SK-N-SH treated with all-trans-retinoic acid at 6 μM for 48 hours (cell line): ENCODE measurements around the gene DAAM2.

Experiments
- ATAC-seq: fragments of 200-7000 bp; cut with Tn5 transposase; 3 replicates; pipeline ENCODE4 v1.9.1; 2020; ENCODE audit warnings: mild to moderate bottlenecking, moderate library complexity
- ARNTL ChIP-seq: fragments of 450-650 bp; formaldehyde crosslinking; IDR thresholded peaks from 2 replicates; pipeline ENCODE4 v1.5.0; 2020; ENCODE audit warnings: low read depth, mild to moderate bottlenecking, moderate library complexity, borderline replicate concordance
- BACH2 ChIP-seq: fragments of 250-450 bp; sonication (Bioruptor Pico); IDR thresholded peaks from 2 replicates; pipeline ENCODE4 v1.9.0; 2021; ENCODE audit warnings: mild to moderate bottlenecking, borderline replicate concordance
- CSDC2 ChIP-seq: fragments of 250-450 bp; sonication (Bioruptor Pico); IDR thresholded peaks from 2 replicates; pipeline ENCODE4 v1.5.0; 2020; ENCODE audit warnings: mild to moderate bottlenecking, moderate library complexity
- CSRNP3 ChIP-seq: fragments of 250-450 bp; sonication (Bioruptor Pico); IDR thresholded peaks from 2 replicates; pipeline ENCODE4 v1.5.1; 2021; ENCODE audit warnings: mild to moderate bottlenecking, moderate library complexity
- ESRRG ChIP-seq: fragments of 250-450 bp; sonication (Bioruptor Pico); IDR thresholded peaks from 2 replicates; pipeline ENCODE4 v1.6.1; 2021; ENCODE audit warnings: mild to moderate bottlenecking
- GLIS3 ChIP-seq: fragments of 250-450 bp; sonication (Bioruptor Pico); IDR thresholded peaks from 2 replicates; pipeline ENCODE4 v1.5.0; 2020; ENCODE audit warnings: mild to moderate bottlenecking, moderate library complexity
- ISL1 ChIP-seq: fragments of 250-450 bp; sonication (Bioruptor Pico); IDR thresholded peaks from 2 replicates; pipeline ENCODE4 v2.1.2; 2022; ENCODE audit warnings: mild to moderate bottlenecking, moderate library complexity
- OSR1 ChIP-seq: fragments of 250-450 bp; sonication (Bioruptor Pico); IDR thresholded peaks from 2 replicates; pipeline ENCODE4 v1.8.0; 2022; ENCODE audit warnings: moderate library complexity, mild to moderate bottlenecking, inconsistent platforms
- PATZ1 ChIP-seq: fragments of 250-450 bp; sonication (Bioruptor Pico); IDR thresholded peaks from 2 replicates; pipeline ENCODE4 v1.8.0; 2020; ENCODE audit warnings: mild to moderate bottlenecking, moderate library complexity, borderline replicate concordance
- POU6F1 ChIP-seq: fragments of 250-450 bp; sonication (Bioruptor Pico); IDR thresholded peaks from 2 replicates; pipeline ENCODE4 v1.8.0; 2021; ENCODE audit warnings: low read depth, mild to moderate bottlenecking, moderate library complexity, borderline replicate concordance
- PPARA ChIP-seq: fragments of 250-450 bp; sonication (Bioruptor Pico); IDR thresholded peaks from 2 replicates; pipeline ENCODE4 v1.5.0; 2020; ENCODE audit warnings: mild to moderate bottlenecking, borderline replicate concordance
- RARB ChIP-seq: fragments of 250-450 bp; sonication (Bioruptor Pico); IDR thresholded peaks from 2 replicates; pipeline ENCODE4 v1.8.0; 2021; ENCODE audit warnings: mild to moderate bottlenecking, moderate library complexity
- SNAI2 ChIP-seq: fragments of 250-450 bp; sonication (Bioruptor Pico); IDR thresholded peaks from 2 replicates; pipeline ENCODE4 v1.5.0; 2020; ENCODE audit warnings: mild to moderate bottlenecking, moderate library complexity
- TCF4 ChIP-seq: fragments of 250-450 bp; sonication (Bioruptor Pico); IDR thresholded peaks from 2 replicates; pipeline ENCODE4 v1.8.0; 2021; ENCODE audit warnings: mild to moderate bottlenecking, moderate library complexity, borderline replicate concordance
- TOX ChIP-seq: fragments of 250-450 bp; sonication (Bioruptor Pico); IDR thresholded peaks from 2 replicates; pipeline ENCODE4 v1.8.0; 2021; ENCODE audit warnings: mild to moderate bottlenecking, moderate library complexity, borderline replicate concordance
- ZC3H10 ChIP-seq: fragments of 250-450 bp; sonication (Bioruptor Pico); IDR thresholded peaks from 2 replicates; pipeline ENCODE4 v1.5.1; 2021; ENCODE audit warnings: mild to moderate bottlenecking, moderate library complexity
- ZFP3 ChIP-seq: fragments of 250-450 bp; sonication (Bioruptor Pico); IDR thresholded peaks from 2 replicates; pipeline ENCODE4 v1.5.0; 2020; ENCODE audit warnings: mild to moderate bottlenecking, moderate library complexity
- ZNF565 ChIP-seq: fragments of 450-650 bp; formaldehyde crosslinking; conservative IDR thresholded peaks from 2 replicates; pipeline ENCODE4 v1.5.0; 2020; ENCODE audit warnings: low read depth, mild to moderate bottlenecking, moderate library complexity
- ZNF70 ChIP-seq: fragments of 450-650 bp; formaldehyde crosslinking; IDR thresholded peaks from 2 replicates; pipeline ENCODE4 v1.5.0; 2020; ENCODE audit warnings: mild to moderate bottlenecking, moderate library complexity
- ZNF8 ChIP-seq: fragments of 450-650 bp; formaldehyde crosslinking; IDR thresholded peaks from 2 replicates; pipeline ENCODE4 v1.5.0; 2020; ENCODE audit warnings: mild to moderate bottlenecking, moderate library complexity
- TF ChIP-seq, protein P1 (sequence below): fragments of 250-450 bp; sonication (Bioruptor Pico); IDR thresholded peaks from 2 replicates; pipeline ENCODE4 v1.5.1; 2020; ENCODE audit warnings: low read depth, mild to moderate bottlenecking, moderate library complexity
- TF ChIP-seq, protein P2 (sequence below): fragments of 250-450 bp; sonication (Bioruptor Pico); IDR thresholded peaks from 2 replicates; pipeline ENCODE4 v1.5.0; 2020; ENCODE audit warnings: mild to moderate bottlenecking, moderate library complexity

Gene DAAM2

DNA sequence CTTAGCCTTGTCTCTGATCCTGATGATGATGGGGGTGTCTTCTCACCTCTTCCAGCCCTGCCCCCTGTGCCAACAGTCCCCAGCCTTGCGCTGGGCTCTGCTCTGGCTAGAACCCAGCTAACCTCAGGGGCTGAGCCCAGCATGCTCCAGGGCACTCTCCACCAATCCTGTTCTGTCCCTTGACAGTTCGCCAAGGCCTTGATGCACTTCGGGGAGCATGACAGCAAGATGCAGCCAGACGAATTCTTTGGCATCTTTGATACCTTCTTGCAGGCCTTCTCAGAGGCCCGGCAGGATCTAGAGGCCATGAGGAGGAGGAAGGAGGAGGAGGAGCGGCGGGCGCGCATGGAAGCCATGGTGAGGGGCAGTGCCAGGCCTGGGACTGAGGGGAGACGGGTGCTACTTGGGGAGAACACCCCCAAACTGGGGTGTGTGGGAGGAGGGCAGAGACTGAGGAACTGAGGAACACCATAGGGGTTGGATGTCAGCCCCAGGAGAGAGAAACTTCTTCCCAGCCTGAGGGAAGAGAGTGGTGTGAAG is 109.0 kb downstream of the DAAM2 start:
- no peak for ATAC-seq
- TF ChIP-seq SNAI2 (CRISPR knock-in tag) (no peak), TCF4 (no peak), TOX (no peak)

- TF ChIP-seq PPARA (CRISPR knock-in tag) (no peak), SNAI2 (CRISPR knock-in tag) (no peak), ISL1 (no peak)
- no peak for ATAC-seq
Observed at GRCh38 chr6:39901670-39902069, 109.5 kb downstream of the DAAM2 start.

DNA sequence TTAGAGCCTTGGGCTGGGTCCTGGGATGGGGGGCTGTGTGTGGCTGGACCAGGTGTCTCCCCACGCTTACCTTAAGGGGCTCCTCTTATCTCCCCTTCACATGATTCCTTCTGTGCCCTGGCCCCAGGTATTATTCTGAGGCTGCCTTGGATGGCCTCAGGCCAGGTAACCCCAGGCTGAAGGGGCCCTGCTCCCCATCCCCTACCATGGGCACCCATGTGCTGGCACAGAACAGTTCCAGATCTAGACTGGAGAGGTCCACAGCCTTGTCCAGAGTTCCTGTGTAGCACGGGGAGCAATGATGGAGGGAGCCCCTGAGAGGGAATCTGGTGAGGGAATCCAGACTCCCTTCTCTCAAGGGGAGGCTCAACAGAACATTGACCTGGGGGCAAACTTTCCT is 110.0 kb downstream of the DAAM2 start:
- ATAC-seq, result no peak; the same call in 2 of the 3 replicates
- no peak for TF ChIP-seq POU6F1
- no peak for TF ChIP-seq PATZ1
- TF ChIP-seq PPARA (CRISPR knock-in tag), result no peak
- TF ChIP-seq, protein P1, sequence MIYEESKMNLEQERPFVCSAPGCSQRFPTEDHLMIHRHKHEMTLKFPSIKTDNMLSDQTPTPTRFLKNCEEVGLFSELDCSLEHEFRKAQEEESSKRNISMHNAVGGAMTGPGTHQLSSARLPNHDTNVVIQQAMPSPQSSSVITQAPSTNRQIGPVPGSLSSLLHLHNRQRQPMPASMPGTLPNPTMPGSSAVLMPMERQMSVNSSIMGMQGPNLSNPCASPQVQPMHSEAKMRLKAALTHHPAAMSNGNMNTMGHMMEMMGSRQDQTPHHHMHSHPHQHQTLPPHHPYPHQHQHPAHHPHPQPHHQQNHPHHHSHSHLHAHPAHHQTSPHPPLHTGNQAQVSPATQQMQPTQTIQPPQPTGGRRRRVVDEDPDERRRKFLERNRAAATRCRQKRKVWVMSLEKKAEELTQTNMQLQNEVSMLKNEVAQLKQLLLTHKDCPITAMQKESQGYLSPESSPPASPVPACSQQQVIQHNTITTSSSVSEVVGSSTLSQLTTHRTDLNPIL, result no peak
- no peak for TF ChIP-seq TCF4
- no peak for TF ChIP-seq ISL1
- no peak for TF ChIP-seq OSR1 (CRISPR knock-in tag)
- no peak for TF ChIP-seq ZNF8
- TF ChIP-seq BACH2 (CRISPR knock-in tag), result no peak
- no peak for TF ChIP-seq TOX
- no peak for TF ChIP-seq ZNF565 (CRISPR knock-in tag)
- TF ChIP-seq ZC3H10 (CRISPR knock-in tag), result no peak
- TF ChIP-seq, protein P2, sequence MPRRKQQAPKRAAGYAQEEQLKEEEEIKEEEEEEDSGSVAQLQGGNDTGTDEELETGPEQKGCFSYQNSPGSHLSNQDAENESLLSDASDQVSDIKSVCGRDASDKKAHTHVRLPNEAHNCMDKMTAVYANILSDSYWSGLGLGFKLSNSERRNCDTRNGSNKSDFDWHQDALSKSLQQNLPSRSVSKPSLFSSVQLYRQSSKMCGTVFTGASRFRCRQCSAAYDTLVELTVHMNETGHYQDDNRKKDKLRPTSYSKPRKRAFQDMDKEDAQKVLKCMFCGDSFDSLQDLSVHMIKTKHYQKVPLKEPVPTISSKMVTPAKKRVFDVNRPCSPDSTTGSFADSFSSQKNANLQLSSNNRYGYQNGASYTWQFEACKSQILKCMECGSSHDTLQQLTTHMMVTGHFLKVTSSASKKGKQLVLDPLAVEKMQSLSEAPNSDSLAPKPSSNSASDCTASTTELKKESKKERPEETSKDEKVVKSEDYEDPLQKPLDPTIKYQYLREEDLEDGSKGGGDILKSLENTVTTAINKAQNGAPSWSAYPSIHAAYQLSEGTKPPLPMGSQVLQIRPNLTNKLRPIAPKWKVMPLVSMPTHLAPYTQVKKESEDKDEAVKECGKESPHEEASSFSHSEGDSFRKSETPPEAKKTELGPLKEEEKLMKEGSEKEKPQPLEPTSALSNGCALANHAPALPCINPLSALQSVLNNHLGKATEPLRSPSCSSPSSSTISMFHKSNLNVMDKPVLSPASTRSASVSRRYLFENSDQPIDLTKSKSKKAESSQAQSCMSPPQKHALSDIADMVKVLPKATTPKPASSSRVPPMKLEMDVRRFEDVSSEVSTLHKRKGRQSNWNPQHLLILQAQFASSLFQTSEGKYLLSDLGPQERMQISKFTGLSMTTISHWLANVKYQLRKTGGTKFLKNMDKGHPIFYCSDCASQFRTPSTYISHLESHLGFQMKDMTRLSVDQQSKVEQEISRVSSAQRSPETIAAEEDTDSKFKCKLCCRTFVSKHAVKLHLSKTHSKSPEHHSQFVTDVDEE, result no peak
- TF ChIP-seq GLIS3 (CRISPR knock-in tag), result no peak
- TF ChIP-seq RARB, result no peak
- no peak for TF ChIP-seq CSDC2
- TF ChIP-seq, all 23 proteins: peak for 0

DNA sequence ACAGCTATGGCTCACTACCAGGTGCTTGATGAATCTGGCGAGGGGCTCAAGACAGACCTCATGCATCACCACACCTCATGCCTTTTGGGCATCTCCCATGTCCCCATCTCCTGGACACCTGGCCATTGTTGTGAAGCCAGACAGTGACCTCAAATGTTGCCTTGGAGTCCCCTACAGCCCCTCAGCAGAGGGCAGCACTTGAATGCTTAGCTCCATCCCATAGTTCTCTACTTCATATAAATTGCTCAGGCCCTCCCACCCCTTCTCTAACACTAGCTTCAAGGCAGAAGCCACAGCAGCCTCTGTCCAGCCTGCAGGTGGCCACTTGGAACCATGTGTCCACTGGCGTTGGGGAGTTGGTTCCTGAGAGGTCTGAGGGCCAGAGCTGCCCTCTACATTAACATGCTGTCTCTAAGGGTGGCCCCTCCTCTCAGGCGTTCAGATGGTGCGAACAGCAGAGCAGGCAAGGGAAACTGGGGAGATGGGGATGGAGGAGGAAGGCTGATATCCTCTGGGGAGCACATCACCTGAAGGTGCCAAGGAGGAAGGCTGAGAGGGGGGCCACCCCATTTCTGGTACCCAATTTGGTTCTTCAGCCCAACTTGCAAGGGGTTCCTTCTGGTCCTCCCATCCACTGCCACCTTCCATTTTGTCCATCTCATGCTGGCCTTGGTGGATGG is 110.8 kb downstream of the DAAM2 start:
- no peak for ATAC-seq
- TF ChIP-seq GLIS3 (CRISPR knock-in tag), result no peak
- TF ChIP-seq CSDC2, result no peak
- no peak for TF ChIP-seq CSRNP3 (CRISPR knock-in tag)
- TF ChIP-seq ZC3H10 (CRISPR knock-in tag), result no peak
- no peak for TF ChIP-seq ZNF8
- no peak for TF ChIP-seq PPARA (CRISPR knock-in tag)
- TF ChIP-seq TOX, result no peak
- no peak for TF ChIP-seq OSR1 (CRISPR knock-in tag)
- TF ChIP-seq ESRRG, result no peak
- TF ChIP-seq ZFP3, result no peak
- TF ChIP-seq ZNF70 (CRISPR knock-in tag), result no peak
- TF ChIP-seq BACH2 (CRISPR knock-in tag), result no peak
- no peak for TF ChIP-seq ARNTL (CRISPR knock-in tag)
- TF ChIP-seq, protein P2, result no peak
- no peak for TF ChIP-seq PATZ1
